Measurements from ENCODE around the gene THRB.

GRCh38 chr3:24462737-24463136 lies 31.9 kb downstream of the THRB start:
- TF ChIP-seq ESRRA (IDR thresholded peaks at IDR 0.05; ENCODE audit: borderline replicate concordance, low read length) (no peak), MAFK (IDR thresholded peaks at IDR 0.05; ENCODE audit: partially characterized antibody) (no peak), SMC3 (IDR thresholded peaks at IDR 0.05) (no peak), KDM5A (IDR thresholded peaks at IDR 0.05) (no peak), CTCF (IDR thresholded peaks at IDR 0.05) (no peak), NPAS2 (CRISPR knock-in tag; IDR thresholded peaks at IDR 0.05; ENCODE audit: borderline replicate concordance) (no peak), CEBPB (IDR thresholded peaks at IDR 0.05) (no peak), FOXS1 (CRISPR knock-in tag; IDR thresholded peaks at IDR 0.05) (no peak)
